Measurements from ENCODE around the gene GTPBP6. TPM values are rescaled to one million over a fixed set of nuclear protein-coding genes. Genes with fewer than 3 reads are reported as not detected.
"Not testable (repeated sequence)": the region's sequence is repeated elsewhere in the genome, so short reads cannot be mapped to it uniquely, and the experiment has no call there.

Gene GTPBP6
- total RNA-seq, 1 donor from 2014 or later = 51.9 TPM

GRCh38 chrX:340641-341423, 22.2 kb upstream of the GTPBP6 start:
- peak; percentile 19 for DNase-seq
- intact Hi-C loops (cut with micrococcal nuclease) = no loop called here
- no peak for ATAC-seq

GRCh38 chrX:340121-340520, 21.5 kb upstream of the GTPBP6 start:
- intact Hi-C loops (cut with micrococcal nuclease) = no loop called here
- peak; percentile 16 for DNase-seq

GRCh38 chrX:338836-339400, 20.3 kb upstream of the GTPBP6 start:
- peak; percentile 27 for DNase-seq
- ATAC-seq = no peak
- intact Hi-C loops (cut with micrococcal nuclease) = no loop called here

More at GRCh38 chrX:340121-340520, 21.5 kb upstream of the GTPBP6 start:
- no peak for ATAC-seq

GRCh38 chrX:338281-338835, 19.8 kb upstream of the GTPBP6 start:
- intact Hi-C loops (cut with micrococcal nuclease) = no loop called here
- DNase-seq (peak; percentile 22), ATAC-seq (no peak)

- DNase-seq (peak; percentile 23), ATAC-seq (no peak)
- intact Hi-C loops (cut with micrococcal nuclease) = no loop called here
Observed at GRCh38 chrX:337331-337831, 18.8 kb upstream of the GTPBP6 start.

GRCh38 chrX:336227-336626, 17.6 kb upstream of the GTPBP6 start:
- intact Hi-C loops (cut with micrococcal nuclease) = no loop called here
- no peak for ATAC-seq
- DNase-seq = peak; percentile 19

- intact Hi-C loops (cut with micrococcal nuclease) = no loop called here
Observed at GRCh38 chrX:335758-336155, 17.2 kb upstream of the GTPBP6 start.

GRCh38 chrX:334971-335757, 16.6 kb upstream of the GTPBP6 start:
- intact Hi-C loops (cut with micrococcal nuclease) = no loop called here
- peak; percentile 25 for DNase-seq
- no peak for ATAC-seq

More at GRCh38 chrX:335758-336155, 17.2 kb upstream of the GTPBP6 start:
- DNase-seq (peak; percentile 16), ATAC-seq (no peak)

- DNase-seq = peak; percentile 37
- intact Hi-C loops (cut with micrococcal nuclease) = no loop called here
- ATAC-seq = no peak
Observed at GRCh38 chrX:334331-334891, 15.8 kb upstream of the GTPBP6 start.

- DNase-seq (peak; percentile 18), ATAC-seq (no peak)
- intact Hi-C loops (cut with micrococcal nuclease) = no loop called here
Observed at GRCh38 chrX:333611-334311, 15.2 kb upstream of the GTPBP6 start.

- peak; percentile 28 for DNase-seq
- intact Hi-C loops (cut with micrococcal nuclease) = no loop called here
Observed at GRCh38 chrX:332916-333610, 14.5 kb upstream of the GTPBP6 start.

GRCh38 chrX:332496-332860, 13.9 kb upstream of the GTPBP6 start:
- peak; percentile 21 for DNase-seq
- intact Hi-C loops (cut with micrococcal nuclease) = no loop called here
- ATAC-seq = no peak

More at GRCh38 chrX:332916-333610, 14.5 kb upstream of the GTPBP6 start:
- no peak for ATAC-seq

- intact Hi-C loops (cut with micrococcal nuclease) = no loop called here
- ATAC-seq (peak; percentile 48), DNase-seq (peak; percentile 22)
Observed at GRCh38 chrX:331825-332495, 13.4 kb upstream of the GTPBP6 start.

GRCh38 chrX:331151-331824, 12.7 kb upstream of the GTPBP6 start:
- peak; percentile 58 for DNase-seq
- intact Hi-C loops (cut with micrococcal nuclease) = no loop called here
- peak; percentile 59 for ATAC-seq

- intact Hi-C loops (cut with micrococcal nuclease) = no loop called here
- ATAC-seq (peak; percentile 17), DNase-seq (peak; percentile 25)
Observed at GRCh38 chrX:330726-331150, 12.1 kb upstream of the GTPBP6 start.

GRCh38 chrX:330141-330725, 11.6 kb upstream of the GTPBP6 start:
- intact Hi-C loops (cut with micrococcal nuclease); DNase-seq; ATAC-seq: not testable (repeated sequence)
